ENCODE measurements around the gene REXO4. TPM values are rescaled to one million over a fixed set of nuclear protein-coding genes. Genes with fewer than 3 reads are reported as not detected.

The REXO4 gene
- total RNA-seq, 2 donors from 2014 or later, result 30.2 to 36.5 TPM

DNA sequence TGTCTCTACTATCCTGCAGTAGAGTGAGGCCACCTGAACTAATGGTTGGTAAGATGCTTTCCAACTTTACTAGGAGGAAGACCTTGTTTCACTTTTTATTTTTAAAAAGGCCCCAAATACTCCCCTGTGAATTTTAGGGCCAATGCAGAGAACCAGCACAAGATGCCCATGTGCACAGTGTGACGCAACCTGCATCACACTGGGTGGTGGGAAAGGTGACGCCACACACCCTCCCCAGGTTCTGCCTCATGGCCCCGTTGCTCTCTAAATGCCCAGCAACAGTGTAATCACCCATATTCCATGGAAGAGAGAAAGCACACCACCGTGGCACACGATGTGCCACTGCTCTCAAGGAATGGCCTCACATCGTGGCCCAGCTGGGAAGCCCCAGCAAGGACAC is 48.4 kb downstream of the REXO4 start:
- Histone ChIP-seq H3K9ac (ENCODE audit: extremely low read depth, low read length, poor library complexity, severe bottlenecking) (no peak overlapping the region), H3K36me3 (ENCODE audit: control insufficient read depth, insufficient read depth, low read length) (peaks cover 82% of the 10 kb centered on the region), H3K9me3 (ENCODE audit: control insufficient read depth, low read length) (no peaks in the 10 kb centered on the region), H3K27ac (ENCODE audit: low read depth, low read length) (no peak overlapping the region), H3K4me3 (ENCODE audit: low read length) (no peak overlapping the region), H3K4me1 (ENCODE audit: control insufficient read depth, insufficient read depth, low read length) (peaks cover 18% of the 10 kb centered on the region), H3K27me3 (ENCODE audit: control insufficient read depth, insufficient read depth, low read length, poor library complexity, severe bottlenecking) (no peaks in the 10 kb centered on the region)
- Mint-ChIP-seq H3K27me3 (ENCODE audit: insufficient read depth) (no peaks in the 10 kb centered on the region), H3K9me3 (no peaks in the 10 kb centered on the region), H3K36me3 (ENCODE audit: low read depth) (peaks cover 57% of the 10 kb centered on the region), H3K4me3 (no peak overlapping the region), H3K4me1 (peaks cover 37% of the 10 kb centered on the region), H3K27ac (peak overlapping the region; percentile 69)
- no peak for DNase-seq
- WGBS, 2 experiments (ENCODE audit: insufficient coverage in 1 of 2, insufficient read length in 1 of 2), result 81 to 86% methylated on average over 5 to 6 of the region's 6 CpGs
- TF ChIP-seq, protein P1, sequence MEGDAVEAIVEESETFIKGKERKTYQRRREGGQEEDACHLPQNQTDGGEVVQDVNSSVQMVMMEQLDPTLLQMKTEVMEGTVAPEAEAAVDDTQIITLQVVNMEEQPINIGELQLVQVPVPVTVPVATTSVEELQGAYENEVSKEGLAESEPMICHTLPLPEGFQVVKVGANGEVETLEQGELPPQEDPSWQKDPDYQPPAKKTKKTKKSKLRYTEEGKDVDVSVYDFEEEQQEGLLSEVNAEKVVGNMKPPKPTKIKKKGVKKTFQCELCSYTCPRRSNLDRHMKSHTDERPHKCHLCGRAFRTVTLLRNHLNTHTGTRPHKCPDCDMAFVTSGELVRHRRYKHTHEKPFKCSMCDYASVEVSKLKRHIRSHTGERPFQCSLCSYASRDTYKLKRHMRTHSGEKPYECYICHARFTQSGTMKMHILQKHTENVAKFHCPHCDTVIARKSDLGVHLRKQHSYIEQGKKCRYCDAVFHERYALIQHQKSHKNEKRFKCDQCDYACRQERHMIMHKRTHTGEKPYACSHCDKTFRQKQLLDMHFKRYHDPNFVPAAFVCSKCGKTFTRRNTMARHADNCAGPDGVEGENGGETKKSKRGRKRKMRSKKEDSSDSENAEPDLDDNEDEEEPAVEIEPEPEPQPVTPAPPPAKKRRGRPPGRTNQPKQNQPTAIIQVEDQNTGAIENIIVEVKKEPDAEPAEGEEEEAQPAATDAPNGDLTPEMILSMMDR (conservative IDR thresholded peaks at IDR 0.05), result no peak

DNA sequence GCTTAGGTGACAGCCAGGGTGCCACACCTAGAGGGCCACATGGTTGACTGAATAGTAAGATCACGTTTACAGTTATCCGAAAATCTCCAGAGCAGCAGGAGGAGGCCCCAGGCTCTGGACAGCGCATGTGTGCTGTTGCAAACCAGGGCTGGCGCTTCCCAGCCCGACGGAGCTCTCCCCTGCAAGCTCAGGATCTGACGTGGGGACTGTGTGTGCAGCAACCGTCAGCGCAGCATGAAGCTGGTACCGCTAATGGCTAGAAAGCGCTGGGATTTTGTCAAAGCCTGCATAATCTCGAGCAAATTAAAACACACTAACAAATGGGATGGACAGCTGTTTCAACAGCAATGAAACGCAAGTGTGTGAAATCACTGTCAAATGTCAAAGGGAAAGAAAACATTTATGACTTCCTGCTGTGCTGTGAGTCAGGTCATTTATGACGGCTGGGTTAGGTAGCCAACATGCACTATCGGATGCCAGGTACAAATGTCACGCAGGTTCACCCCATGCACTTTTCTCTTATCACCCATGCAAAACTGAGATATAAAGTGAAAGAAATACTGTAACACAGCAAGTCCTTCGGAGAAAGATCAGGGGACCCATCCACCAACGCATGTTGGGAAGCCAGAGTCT is 49.4 kb downstream of the REXO4 start:
- H3K27me3 Mint-ChIP-seq (ENCODE audit: insufficient read depth), result no peaks in the 10 kb centered on the region
- Histone ChIP-seq H3K27ac (ENCODE audit: low read depth, low read length) (no peak overlapping the region), H3K36me3 (ENCODE audit: control insufficient read depth, insufficient read depth, low read length) (peaks cover 87% of the 10 kb centered on the region), H3K9me3 (ENCODE audit: control insufficient read depth, low read length) (no peaks in the 10 kb centered on the region), H3K27me3 (ENCODE audit: control insufficient read depth, insufficient read depth, low read length, poor library complexity, severe bottlenecking) (no peaks in the 10 kb centered on the region), H3K4me3 (ENCODE audit: low read length) (no peak overlapping the region), H3K9ac (ENCODE audit: extremely low read depth, low read length, poor library complexity, severe bottlenecking) (no peak overlapping the region), H3K4me1 (ENCODE audit: control insufficient read depth, insufficient read depth, low read length) (peaks cover 18% of the 10 kb centered on the region)
- WGBS, 2 experiments (ENCODE audit: insufficient coverage in 1 of 2, insufficient read length in 1 of 2), result 96% methylated on average over 17 to 18 of the region's 18 CpGs
- TF ChIP-seq, protein P1 (conservative IDR thresholded peaks at IDR 0.05), result no peak
- H3K9me3 Mint-ChIP-seq, result no peaks in the 10 kb centered on the region
- H3K36me3 Mint-ChIP-seq (ENCODE audit: low read depth), result peaks cover 63% of the 10 kb centered on the region
- no peak overlapping the region for H3K27ac Mint-ChIP-seq
- H3K4me1 Mint-ChIP-seq, result peaks cover 37% of the 10 kb centered on the region
- DNase-seq, result no peak
- H3K4me3 Mint-ChIP-seq, result no peak overlapping the region

DNA sequence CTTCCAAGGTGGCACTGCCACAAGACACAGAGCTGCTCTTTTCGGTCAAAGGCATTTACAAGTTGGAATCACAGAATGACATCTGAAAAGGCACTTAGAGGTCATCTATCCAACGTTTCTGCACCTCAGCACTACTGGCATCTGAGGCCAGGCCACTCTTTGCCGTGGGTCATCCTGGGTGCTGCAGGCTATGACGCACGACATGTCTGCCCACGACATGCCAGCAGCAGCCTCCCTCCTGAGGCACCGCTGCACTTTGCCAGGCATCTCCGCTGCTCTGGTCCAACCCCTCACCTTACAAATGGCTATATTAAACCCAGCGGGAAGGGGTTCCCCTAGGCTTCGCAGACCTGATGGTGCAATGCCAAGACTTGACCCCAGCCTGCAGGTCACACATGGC is 50.0 kb downstream of the REXO4 start:
- TF ChIP-seq, protein P1 (conservative IDR thresholded peaks at IDR 0.05), result no peak
- Histone ChIP-seq H3K4me1 (ENCODE audit: control insufficient read depth, insufficient read depth, low read length) (peaks cover 14% of the 10 kb centered on the region), H3K27me3 (ENCODE audit: control insufficient read depth, insufficient read depth, low read length, poor library complexity, severe bottlenecking) (no peaks in the 10 kb centered on the region), H3K9me3 (ENCODE audit: control insufficient read depth, low read length) (no peaks in the 10 kb centered on the region), H3K4me3 (ENCODE audit: low read length) (no peak overlapping the region), H3K36me3 (ENCODE audit: control insufficient read depth, insufficient read depth, low read length) (peaks cover 88% of the 10 kb centered on the region), H3K27ac (ENCODE audit: low read depth, low read length) (no peak overlapping the region), H3K9ac (ENCODE audit: extremely low read depth, low read length, poor library complexity, severe bottlenecking) (no peak overlapping the region)
- 97 to 100% methylated on average over 7 to 10 of the region's 10 CpGs for WGBS, 2 experiments (ENCODE audit: insufficient coverage in 1 of 2, insufficient read length in 1 of 2)
- no peak for DNase-seq
- Mint-ChIP-seq H3K36me3 (ENCODE audit: low read depth) (peaks cover 68% of the 10 kb centered on the region), H3K4me1 (peaks cover 35% of the 10 kb centered on the region), H3K27me3 (ENCODE audit: insufficient read depth) (no peaks in the 10 kb centered on the region), H3K4me3 (no peak overlapping the region), H3K27ac (no peak overlapping the region), H3K9me3 (no peaks in the 10 kb centered on the region)
